Measurements from ENCODE around the gene CDC42BPA. TPM values are rescaled to one million over a fixed set of nuclear protein-coding genes. Genes with fewer than 3 reads are reported as not detected.

CDC42BPA gene
- total RNA-seq, 1 experiment from 2014 or later = 32.0 TPM

- no TSS peak for BruUV-seq (replicated peaks)
- intact Hi-C loops (cut with micrococcal nuclease) = loop anchor here (1.0 to 5.0 kb wide), 2 partner anchors 19 to 479 kb away; partner anchors contain the start of gene PSEN2
- H3K27ac ChIP-seq (ENCODE audit: low read length) = no peak overlapping the region
Observed at GRCh38 chr1:227351443-227351842, 33.2 kb upstream of the CDC42BPA start.

GRCh38 chr1:227349967-227350366 is 31.7 kb upstream of the CDC42BPA start:
- DNase-seq = no peak
- BruUV-seq (replicated peaks) = no TSS peak
- H3K9me2 ChIP-seq (replicated peaks; ENCODE audit: low read length) = no peaks in the 10 kb centered on the region
- peaks cover 13% of the 10 kb centered on the region for H3K4me1 ChIP-seq (ENCODE audit: insufficient read depth, low read length)
- no peaks in the 10 kb centered on the region for H3K9me3 ChIP-seq (ENCODE audit: low read length)
- H3K4me3 ChIP-seq (ENCODE audit: low read length) = no peak overlapping the region
- no peak overlapping the region for H3K27ac ChIP-seq (ENCODE audit: low read length)
- no peaks in the 10 kb centered on the region for H3K27me3 ChIP-seq (ENCODE audit: low read length)
- H3K4me2 ChIP-seq (ENCODE audit: low read length) = no peak overlapping the region
- H3K36me3 ChIP-seq (ENCODE audit: low read depth, low read length) = no peaks in the 10 kb centered on the region
- H3F3A ChIP-seq (ENCODE audit: low read length, unreplicated experiment) = peaks cover 4% of the 10 kb centered on the region
- ATAC-seq = no peak
- no peak overlapping the region for H2AFZ ChIP-seq (ENCODE audit: low read length)
- TF ChIP-seq EZH2phosphoT487 (IDR thresholded peaks at IDR 0.05; ENCODE audit: borderline replicate concordance, low read length) (no peak), CTCF (conservative IDR thresholded peaks at IDR 0.05; ENCODE audit: low read depth, low read length) (no peak), EZH2 (IDR thresholded peaks at IDR 0.05; ENCODE audit: low read length, unreplicated experiment) (no peak)
- ChIA-PET CTCF (no interaction called here), POLR2A (ENCODE audit: unreplicated experiment) (no interaction called here)
- no peaks in the 10 kb centered on the region for H4K20me1 ChIP-seq (ENCODE audit: low read length)
- H3K9ac ChIP-seq (ENCODE audit: low read length) = no peak overlapping the region
- intact Hi-C loops (cut with micrococcal nuclease) = loop anchor here (5.0 kb wide), 1 partner anchor 478 kb away; the partner anchor contains the start of gene PSEN2
- no peaks in the 10 kb centered on the region for H3K79me2 ChIP-seq (ENCODE audit: low read length)

More at GRCh38 chr1:227351443-227351842, 33.2 kb upstream of the CDC42BPA start:
- ATAC-seq (peak; percentile 93), DNase-seq (peak; percentile 93)
- Histone ChIP-seq H3K4me1 (ENCODE audit: insufficient read depth, low read length) (peaks cover 19% of the 10 kb centered on the region), H3K79me2 (ENCODE audit: low read length) (no peaks in the 10 kb centered on the region), H4K20me1 (ENCODE audit: low read length) (no peaks in the 10 kb centered on the region), H3K9me2 (replicated peaks; ENCODE audit: low read length) (no peaks in the 10 kb centered on the region), H3K36me3 (ENCODE audit: low read depth, low read length) (no peaks in the 10 kb centered on the region), H2AFZ (ENCODE audit: low read length) (no peak overlapping the region), H3K4me2 (ENCODE audit: low read length) (0 out of 2 replicates have a peak overlapping the region, but pooled peaks have one; percentile 0), H3K9ac (ENCODE audit: low read length) (no peak overlapping the region), H3F3A (ENCODE audit: low read length, unreplicated experiment) (peaks cover 4% of the 10 kb centered on the region), H3K27me3 (ENCODE audit: low read length) (no peaks in the 10 kb centered on the region), H3K9me3 (ENCODE audit: low read length) (no peaks in the 10 kb centered on the region), H3K4me3 (ENCODE audit: low read length) (no peak overlapping the region)
- TF ChIP-seq CTCF (conservative IDR thresholded peaks at IDR 0.05; ENCODE audit: low read depth, low read length) (no peak), EZH2phosphoT487 (IDR thresholded peaks at IDR 0.05; ENCODE audit: borderline replicate concordance, low read length) (no peak), EZH2 (IDR thresholded peaks at IDR 0.05; ENCODE audit: low read length, unreplicated experiment) (no peak)
- CTCF ChIA-PET = no interaction called here
- POLR2A ChIA-PET (ENCODE audit: unreplicated experiment) = interaction anchor here (0.6 kb wide), 1 partner anchor 21 kb away, joined by 4 read pairs; no protein-coding TSS in a partner anchor
